HCT116 (cell line): ENCODE data around the gene PCDHGB3. TPM values are rescaled to one million over a fixed set of nuclear protein-coding genes. Genes with fewer than 3 reads are reported as not detected.
A peak's percentile ranks its signal among the peaks of the same experiment; 100 is the strongest.
"Not testable (repeated sequence)": the region's sequence is repeated elsewhere in the genome, so short reads cannot be mapped to it uniquely, and the experiment has no call there.

Experiments
- ATAC-seq: fragments of 200-7000 bp; cut with Tn5 transposase; 2 replicates; pipeline ENCODE4 v1.9.1; 2020; ENCODE audit warnings: mild to moderate bottlenecking, moderate library complexity
- BruUV-seq: library from RNA; stranded (reverse); fragments of 400-500 nt; replicated peaks from 2 replicates; lab custom pipeline; 2021; lab: Mats Ljungman, UMichigan
- CTCF ChIA-PET: fragments of 300-600 bp; sonication (Branson Sonifier 250); formaldehyde crosslinking; loops from one replicate; lab custom pipeline; 2021; ENCODE audit warnings: antibody characterized with exemption; lab: Charles Lee
- POLR2A ChIA-PET: fragments of 300-600, 350-600 bp; sonication (Branson Sonifier 250); formaldehyde crosslinking; loops from one replicate; lab custom pipeline; 2021; ENCODE audit warnings: antibody characterized with exemption; lab: Charles Lee
- RAD21 ChIA-PET, 2 experiments: fragments of 300-600 bp; sonication (Branson Sonifier 250); formaldehyde crosslinking; loops; one replicate each; lab custom pipeline; 2023; ENCODE audit warnings: low total read pairs in 2 of 2; ENCODE audit not compliant: uncharacterized antibody in 2 of 2, unreplicated experiment in 2 of 2, low non-redundant PET in 1 of 2; lab: Charles Lee
- DNase-seq: peaks from one replicate; pipeline ENCODE4 v3.0.0-alpha.2; 2010; ENCODE audit warnings: low read depth, low spot score
- H2AFZ ChIP-seq: fragments of 200-600 bp; shearing (Covaris generic), sonication (generic); 2 replicates; pipeline ENCODE4 v1.6.1; 2017; ENCODE audit warnings: low read depth, mixed run types, mixed read lengths, antibody characterized with exemption, low read length; ENCODE audit not compliant: poor library complexity, severe bottlenecking
- H3K27ac ChIP-seq: 2 replicates; pipeline ENCODE4 v1.5.1; 2012; ENCODE audit warnings: low read depth, low read length
- H3K27me3 ChIP-seq: fragments of 200-600 bp; sonication (generic); 2 replicates; pipeline ENCODE4 v1.6.1; 2016; ENCODE audit warnings: mixed run types, low read length, mixed read lengths; ENCODE audit not compliant: insufficient read depth
- H3K36me3 ChIP-seq, 2 experiments: fragments of 200-500 bp in 1 of 2; fragments of 200-600 bp in 1 of 2; sonication (Bioruptor generic) in 1 of 2; sonication (generic) in 1 of 2; 2 replicates each; pipeline versions ENCODE4 v1.5.1 to v1.6.1; 2014 to 2016; ENCODE audit warnings: low read length in 2 of 2, inconsistent platforms in 1 of 2, mixed read lengths in 1 of 2, mixed run types in 1 of 2; ENCODE audit not compliant: insufficient read depth in 2 of 2, control insufficient read depth in 1 of 2
- H3K4me1 ChIP-seq, 2 experiments: fragments of 200-600 bp in 1 of 2; sonication (generic) in 1 of 2; 2 replicates each; pipeline versions ENCODE4 v1.5.1 to v1.6.1; 2012 to 2017; ENCODE audit warnings: low read length in 2 of 2, inconsistent platforms in 1 of 2, mild to moderate bottlenecking in 1 of 2, mixed read lengths in 1 of 2, mixed run types in 1 of 2, moderate library complexity in 1 of 2; ENCODE audit not compliant: insufficient read depth in 2 of 2, control insufficient read depth in 1 of 2
- H3K4me2 ChIP-seq: fragments of 200-600 bp; sonication (generic); 2 replicates; pipeline ENCODE4 v1.6.1; 2017; ENCODE audit warnings: mixed run types, low read length, mixed read lengths
- H3K4me3 ChIP-seq, 2 experiments: fragments of 200-600 bp in 1 of 2; sonication (generic) in 1 of 2; replicated peaks in 1 of 2; 2 replicates each; pipeline ENCODE4 v1.5.1; 2011 to 2016; ENCODE audit warnings: low read length in 2 of 2, control low read depth in 1 of 2, low read depth in 1 of 2, mild to moderate bottlenecking in 1 of 2, mixed read lengths in 1 of 2, mixed run types in 1 of 2
- H3K79me2 ChIP-seq: fragments of 200-600 bp; sonication (generic); 2 replicates; pipeline ENCODE4 v1.6.1; 2017; ENCODE audit warnings: mild to moderate bottlenecking, mixed run types, low read length, moderate library complexity, mixed read lengths; ENCODE audit not compliant: insufficient read depth
- H3K9ac ChIP-seq: fragments of 200-600 bp; sonication (generic); 2 replicates; pipeline ENCODE4 v1.6.1; 2016; ENCODE audit warnings: low read length, mixed read lengths
- H3K9me2 ChIP-seq: fragments of 200-600 bp; sonication (generic), shearing (Covaris generic); 2 replicates; pipeline ENCODE4 v1.6.1; 2017; ENCODE audit warnings: mixed run types, mild to moderate bottlenecking, moderate library complexity; ENCODE audit not compliant: insufficient read depth
- H3K9me3 ChIP-seq, 2 experiments: fragments of 200-500 bp in 1 of 2; fragments of 200-600 bp in 1 of 2; sonication (Bioruptor generic) in 1 of 2; sonication (generic) in 1 of 2; 2 replicates each; pipeline ENCODE4 v1.6.1; 2014 to 2017; ENCODE audit warnings: low read length in 2 of 2, mixed read lengths in 2 of 2, inconsistent platforms in 1 of 2, low read depth in 1 of 2, mild to moderate bottlenecking in 1 of 2, mixed run types in 1 of 2, moderate library complexity in 1 of 2; ENCODE audit not compliant: control insufficient read depth in 1 of 2, insufficient read depth in 1 of 2
- H4K20me1 ChIP-seq: fragments of 200-600 bp; sonication (generic), shearing (Covaris generic); 2 replicates; pipeline ENCODE4 v1.6.1; 2017; ENCODE audit warnings: mixed run types, mild to moderate bottlenecking, moderate library complexity; ENCODE audit not compliant: insufficient read depth
- CBX3 ChIP-seq: IDR thresholded peaks from 2 replicates; pipeline ENCODE4 v1.6.1; 2012; ENCODE audit warnings: low read depth
- EGR1 ChIP-seq: IDR thresholded peaks from 2 replicates; pipeline ENCODE4 v1.6.1; 2012; ENCODE audit warnings: low read depth
- EZH2 ChIP-seq: fragments of 200-600 bp; sonication (generic); IDR thresholded peaks from 2 replicates; pipeline ENCODE4 v1.6.1; 2017; ENCODE audit warnings: antibody characterized with exemption, mixed run types
- FOSL1 ChIP-seq: IDR thresholded peaks from 2 replicates; pipeline ENCODE4 v1.6.1; 2012; ENCODE audit warnings: low read depth
- POLR2AphosphoS5 ChIP-seq: IDR thresholded peaks from 2 replicates; pipeline ENCODE4 v1.6.1; 2011; ENCODE audit warnings: mild to moderate bottlenecking, low read depth, low read length, moderate library complexity
- RAD21 ChIP-seq: IDR thresholded peaks from 2 replicates; pipeline ENCODE4 v1.6.1; 2012; ENCODE audit warnings: low read depth, mild to moderate bottlenecking
- SP1 ChIP-seq: IDR thresholded peaks from 2 replicates; pipeline ENCODE4 v1.6.1; 2012; ENCODE audit warnings: low read depth
- SRF ChIP-seq: IDR thresholded peaks from 2 replicates; pipeline ENCODE4 v1.6.1; 2012; ENCODE audit warnings: low read depth
- YY1 ChIP-seq: IDR thresholded peaks from 2 replicates; pipeline ENCODE4 v1.6.1; 2011; ENCODE audit warnings: low read length, low read depth, moderate library complexity, mild to moderate bottlenecking; ENCODE audit not compliant: insufficient replicate concordance; ENCODE audit errors: extremely low read depth
- ZNF274 ChIP-seq: fragments of 200-500 bp; sonication (Bioruptor generic); IDR thresholded peaks from 2 replicates; pipeline ENCODE4 v1.6.1; 2014; ENCODE audit warnings: mild to moderate bottlenecking, low read depth, low read length, inconsistent platforms
- intact Hi-C: fragments of 100-400 bp; cut with micrococcal nuclease; formaldehyde crosslinking; loops from 2 replicates; pipeline ENCODE4 v1.10.0; 2022
- total RNA-seq: library from RNA; stranded (reverse); gene quantifications from one replicate; pipeline ENCODE4 v1.2.1, GENCODE V29; 2021; ENCODE audit not compliant: unreplicated experiment
- TF ChIP-seq, protein P1 (sequence below), 3 experiments: fragments of 200-600 bp in 1 of 3; sonication (generic) in 1 of 3; IDR thresholded peaks in 2 of 3; conservative IDR thresholded peaks in 1 of 3; 2 replicates each; pipeline ENCODE4 v1.5.1; 2012 to 2017; ENCODE audit warnings: low read depth in 2 of 3, low read length in 2 of 3, antibody characterized with exemption in 1 of 3, borderline replicate concordance in 1 of 3, control low read depth in 1 of 3, mild to moderate bottlenecking in 1 of 3, mixed read lengths in 1 of 3, mixed run types in 1 of 3, moderate library complexity in 1 of 3; ENCODE audit not compliant: insufficient read depth in 1 of 3
- TF ChIP-seq, protein P2 (sequence below): IDR thresholded peaks from 2 replicates; pipeline ENCODE4 v1.6.1; 2012

The PCDHGB3 gene
- total RNA-seq, 1 experiment from 2014 or later = 0.10 TPM

DNA sequence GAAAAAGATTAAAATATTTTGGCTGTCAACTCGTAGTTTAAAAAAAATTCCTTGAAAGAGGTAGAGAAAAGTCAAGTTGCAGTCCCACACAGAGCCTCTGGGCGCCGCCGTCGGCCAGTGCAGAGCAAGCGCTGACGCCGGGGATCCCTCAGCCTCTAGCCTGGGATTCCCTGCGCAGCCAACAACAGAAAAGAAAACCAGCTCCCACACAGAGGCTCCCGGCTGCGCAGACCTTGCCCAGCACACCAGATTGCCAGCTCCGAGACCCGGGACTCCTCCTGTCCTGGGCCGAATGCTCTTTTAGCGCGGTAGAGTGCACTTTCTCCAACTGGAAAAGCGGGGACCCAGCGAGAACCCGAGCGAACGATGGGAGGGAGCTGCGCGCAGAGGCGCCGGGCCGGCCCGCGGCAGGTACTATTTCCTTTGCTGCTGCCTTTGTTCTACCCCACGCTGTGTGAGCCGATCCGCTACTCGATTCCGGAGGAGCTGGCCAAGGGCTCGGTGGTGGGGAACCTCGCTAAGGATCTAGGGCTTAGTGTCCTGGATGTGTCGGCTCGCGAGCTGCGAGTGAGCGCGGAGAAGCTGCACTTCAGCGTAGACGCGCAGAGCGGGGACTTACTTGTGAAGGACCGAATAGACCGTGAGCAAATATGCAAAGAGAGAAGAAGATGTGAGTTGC lies 47.6 kb downstream of the PCDHGB3 start, which contains the start of gene PCDHGB7:
TSS of gene PCDHGB7 (plus strand) at position 184 of the 679 bp plus-strand sequence. CDS start at position 367, 183 bp downstream.
- BruUV-seq, H3K36me3 ChIP-seq, H3K9me2 ChIP-seq, intact Hi-C loops, POLR2A ChIA-PET, H3K4me2 ChIP-seq, H4K20me1 ChIP-seq, H3K79me2 ChIP-seq, H3K9ac ChIP-seq, H3K4me3 ChIP-seq, H3K27me3 ChIP-seq, H3K27ac ChIP-seq, H3K4me1 ChIP-seq, RAD21 ChIA-PET, H2AFZ ChIP-seq: not testable (repeated sequence)
- TF ChIP-seq, protein P1, sequence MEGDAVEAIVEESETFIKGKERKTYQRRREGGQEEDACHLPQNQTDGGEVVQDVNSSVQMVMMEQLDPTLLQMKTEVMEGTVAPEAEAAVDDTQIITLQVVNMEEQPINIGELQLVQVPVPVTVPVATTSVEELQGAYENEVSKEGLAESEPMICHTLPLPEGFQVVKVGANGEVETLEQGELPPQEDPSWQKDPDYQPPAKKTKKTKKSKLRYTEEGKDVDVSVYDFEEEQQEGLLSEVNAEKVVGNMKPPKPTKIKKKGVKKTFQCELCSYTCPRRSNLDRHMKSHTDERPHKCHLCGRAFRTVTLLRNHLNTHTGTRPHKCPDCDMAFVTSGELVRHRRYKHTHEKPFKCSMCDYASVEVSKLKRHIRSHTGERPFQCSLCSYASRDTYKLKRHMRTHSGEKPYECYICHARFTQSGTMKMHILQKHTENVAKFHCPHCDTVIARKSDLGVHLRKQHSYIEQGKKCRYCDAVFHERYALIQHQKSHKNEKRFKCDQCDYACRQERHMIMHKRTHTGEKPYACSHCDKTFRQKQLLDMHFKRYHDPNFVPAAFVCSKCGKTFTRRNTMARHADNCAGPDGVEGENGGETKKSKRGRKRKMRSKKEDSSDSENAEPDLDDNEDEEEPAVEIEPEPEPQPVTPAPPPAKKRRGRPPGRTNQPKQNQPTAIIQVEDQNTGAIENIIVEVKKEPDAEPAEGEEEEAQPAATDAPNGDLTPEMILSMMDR (IDR thresholded peaks at IDR 0.05 in 2 of 3, conservative IDR thresholded peaks at IDR 0.05 in 1 of 3; ENCODE audit: borderline replicate concordance in 1 of 3, insufficient read depth in 1 of 3, low read depth in 2 of 3, low read length in 2 of 3) = peak; percentile 50 to 80 (median 58); a peak in 5 of 6 replicates
- TF ChIP-seq RAD21 = peak; percentile 77
- DNase-seq (peak; percentile 18), ATAC-seq (peak; percentile 51; the same call in 1 of the 2 replicates)
- CTCF ChIA-PET = interaction anchor here (1.0 to 1.3 kb wide), 3 partner anchors 107 to 146 kb away, joined by 3 to 4 read pairs (median 3); no protein-coding TSS in a partner anchor
- H3K9me3 ChIP-seq = peaks cover 4 to 22% of the 10 kb centered on the region in 2 experiments; a peak in 2 of 4 replicates

DNA sequence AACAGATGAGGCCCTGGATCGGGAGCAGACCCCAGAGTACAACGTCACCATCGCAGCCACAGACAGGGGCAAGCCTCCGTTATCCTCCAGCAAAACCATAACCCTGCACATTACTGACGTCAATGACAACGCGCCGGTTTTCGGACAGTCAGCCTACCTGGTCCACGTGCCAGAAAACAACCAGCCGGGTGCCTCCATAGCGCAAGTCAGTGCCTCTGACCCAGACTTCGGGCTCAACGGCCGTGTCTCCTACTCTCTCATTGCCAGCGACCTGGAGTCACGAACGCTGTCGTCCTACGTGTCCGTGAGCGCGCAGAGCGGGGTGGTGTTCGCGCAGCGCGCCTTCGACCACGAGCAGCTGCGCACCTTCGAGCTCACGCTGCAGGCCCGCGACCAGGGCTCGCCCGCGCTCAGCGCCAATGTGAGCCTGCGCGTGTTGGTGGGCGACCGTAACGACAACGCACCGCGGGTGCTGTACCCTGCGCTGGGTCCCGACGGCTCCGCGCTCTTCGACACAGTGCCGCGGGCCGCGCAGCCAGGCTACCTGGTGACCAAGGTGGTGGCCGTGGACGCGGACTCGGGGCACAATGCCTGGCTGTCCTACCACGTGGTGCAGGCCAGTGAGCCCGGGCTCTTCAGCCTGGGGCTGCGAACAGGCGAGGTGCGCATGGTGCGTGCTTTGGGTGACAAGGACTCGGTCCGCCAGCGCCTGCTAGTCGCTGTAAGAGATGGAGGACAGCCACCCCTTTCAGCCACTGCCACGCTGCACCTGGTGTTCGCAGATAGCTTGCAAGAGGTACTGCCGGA lies 49.2 kb downstream of the PCDHGB3 start:
- H3K9ac ChIP-seq = no peak overlapping the region
- CTCF ChIA-PET = no interaction called here
- no peaks in the 10 kb centered on the region for H3K79me2 ChIP-seq
- POLR2A ChIA-PET = no interaction called here
- peaks cover 4 to 22% of the 10 kb centered on the region in 2 experiments; a peak in 2 of 4 replicates for H3K9me3 ChIP-seq
- no peaks in the 10 kb centered on the region for H3K27me3 ChIP-seq
- TF ChIP-seq CBX3 (no peak), SP1 (no peak), YY1 (no peak), ZNF274 (no peak), EGR1 (no peak), SRF (no peak), RAD21 (no peak), POLR2AphosphoS5 (no peak), EZH2 (no peak), FOSL1 (no peak)
- TF ChIP-seq, protein P2, sequence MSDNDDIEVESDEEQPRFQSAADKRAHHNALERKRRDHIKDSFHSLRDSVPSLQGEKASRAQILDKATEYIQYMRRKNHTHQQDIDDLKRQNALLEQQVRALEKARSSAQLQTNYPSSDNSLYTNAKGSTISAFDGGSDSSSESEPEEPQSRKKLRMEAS = no peak
- H3K4me2 ChIP-seq = no peak overlapping the region
- H3K9me2 ChIP-seq = no peaks in the 10 kb centered on the region
- BruUV-seq = no TSS peak
- no peaks in the 10 kb centered on the region for H3K4me1 ChIP-seq
- RAD21 ChIA-PET = no interaction called here
- H3K36me3 ChIP-seq = no peaks in the 10 kb centered on the region
- H2AFZ ChIP-seq = no peak overlapping the region
- H4K20me1 ChIP-seq = no peaks in the 10 kb centered on the region
- no peak overlapping the region for H3K4me3 ChIP-seq
- ATAC-seq = no peak
- H3K27ac ChIP-seq = no peak overlapping the region
- DNase-seq = no peak
- intact Hi-C loops = no loop called here
